Neuronal stem cell (in vitro differentiated cells): ENCODE results near the gene SLX4IP.

Experiments used
- DNase-seq: peaks from one replicate; pipeline ENCODE4 v3.0.0-alpha.2; 2013; ENCODE audit warnings: low spot score
- H2AFZ ChIP-seq: one replicate; pipeline ENCODE4 v1.6.1; 2013; ENCODE audit warnings: mild to moderate bottlenecking, low read length, inconsistent platforms
- H2AK5ac ChIP-seq: 2 replicates; pipeline ENCODE4 v1.6.1; 2013; ENCODE audit warnings: low read depth, mild to moderate bottlenecking, inconsistent platforms, low read length, moderate library complexity, mixed read lengths
- H2BK120ac ChIP-seq: 2 replicates; pipeline ENCODE4 v1.6.1; 2013; ENCODE audit warnings: low read depth, mild to moderate bottlenecking, inconsistent platforms, low read length, moderate library complexity, mixed read lengths
- H2BK12ac ChIP-seq: one replicate; pipeline ENCODE4 v1.6.1; 2013; ENCODE audit warnings: low read length, inconsistent platforms
- H2BK15ac ChIP-seq: 2 replicates; pipeline ENCODE4 v1.6.1; 2013; ENCODE audit warnings: mild to moderate bottlenecking, low read length, inconsistent platforms, mixed read lengths
- H2BK5ac ChIP-seq: one replicate; pipeline ENCODE4 v1.6.1; 2013; ENCODE audit warnings: inconsistent platforms, mild to moderate bottlenecking, low read length, moderate library complexity
- H3K14ac ChIP-seq: one replicate; pipeline ENCODE4 v1.6.1; 2013; ENCODE audit warnings: low read length, inconsistent platforms
- H3K18ac ChIP-seq: 2 replicates; pipeline ENCODE4 v1.6.1; 2013; ENCODE audit warnings: low read length, inconsistent platforms
- H3K23ac ChIP-seq: 2 replicates; pipeline ENCODE4 v1.6.1; 2013; ENCODE audit warnings: low read depth, mild to moderate bottlenecking, mixed read lengths, low read length, inconsistent platforms; ENCODE audit not compliant: poor library complexity
- H3K27ac ChIP-seq: replicated peaks from 3 replicates; pipeline ENCODE4 v1.5.1; 2013; ENCODE audit warnings: low read length, inconsistent platforms
- H3K27me3 ChIP-seq, 3 experiments: 2 replicates each; pipeline ENCODE4 v1.6.1; 2013; ENCODE audit warnings: low read length in 3 of 3, mild to moderate bottlenecking in 2 of 3, inconsistent platforms in 1 of 3, low read depth in 1 of 3, mixed read lengths in 1 of 3, moderate library complexity in 1 of 3; ENCODE audit not compliant: control insufficient read depth in 3 of 3, insufficient read depth in 3 of 3
- H3K36me3 ChIP-seq, 2 donors: replicated peaks in 1 of 2; 2 replicates each; pipeline ENCODE4 v1.6.1; 2013; ENCODE audit warnings: low read length in 2 of 2; ENCODE audit not compliant: control insufficient read depth in 2 of 2, insufficient read depth in 2 of 2
- H3K4ac ChIP-seq: 2 replicates; pipeline ENCODE4 v1.6.1; 2013; ENCODE audit warnings: inconsistent platforms, mild to moderate bottlenecking, low read length, moderate library complexity
- H3K4me1 ChIP-seq, 2 donors: 1 replicate in 1 of 2; 2 replicates in 1 of 2; pipeline ENCODE4 v1.6.1; 2013; ENCODE audit warnings: low read length in 2 of 2, low read depth in 1 of 2; ENCODE audit not compliant: control insufficient read depth in 2 of 2, insufficient read depth in 1 of 2
- H3K4me2 ChIP-seq: one replicate; pipeline ENCODE4 v1.6.1; 2013; ENCODE audit warnings: mild to moderate bottlenecking, low read length, inconsistent platforms; ENCODE audit not compliant: insufficient read depth, poor library complexity, severe bottlenecking
- H3K4me3 ChIP-seq, 2 donors: 2 replicates each; pipeline ENCODE4 v1.5.1; 2013; ENCODE audit warnings: low read length in 2 of 2, mild to moderate bottlenecking in 2 of 2, inconsistent platforms in 1 of 2, moderate library complexity in 1 of 2
- H3K79me1 ChIP-seq: one replicate; pipeline ENCODE4 v1.6.1; 2013; ENCODE audit warnings: low read depth, mild to moderate bottlenecking, inconsistent platforms, low read length, moderate library complexity
- H3K9ac ChIP-seq: one replicate; pipeline ENCODE4 v1.6.1; 2013; ENCODE audit warnings: mild to moderate bottlenecking, low read depth, low read length, inconsistent platforms; ENCODE audit not compliant: poor library complexity
- H3K9me3 ChIP-seq, 2 donors: replicated peaks in 1 of 2; 2 replicates each; pipeline versions ENCODE3 to v1.6.1; 2013; ENCODE audit warnings: low read length in 2 of 2, mild to moderate bottlenecking in 2 of 2, inconsistent platforms in 1 of 2, low read depth in 1 of 2, mixed read lengths in 1 of 2, moderate library complexity in 1 of 2; ENCODE audit not compliant: control insufficient read depth in 2 of 2, insufficient read depth in 1 of 2
- H4K8ac ChIP-seq: one replicate; pipeline ENCODE4 v1.6.1; 2013; ENCODE audit warnings: low read depth, mild to moderate bottlenecking, inconsistent platforms, low read length, moderate library complexity
- H4K91ac ChIP-seq: one replicate; pipeline ENCODE4 v1.6.1; 2013; ENCODE audit warnings: low read length, low read depth, mild to moderate bottlenecking, inconsistent platforms; ENCODE audit not compliant: poor library complexity
- WGBS, 2 donors: extraction: QIAGEN DNeasy Blood & Tissue Kit; methylation state at CpG; one replicate each; pipeline ENCODE4 v1.1.7; 2013; ENCODE audit warnings: missing lambda C conversion rate in 2 of 2, mixed read lengths in 1 of 2; ENCODE audit not compliant: insufficient read length in 2 of 2, insufficient replicate concordance in 1 of 2; ENCODE audit errors: extremely low coverage in 2 of 2; 5-methylcytosine and 5-hydroxymethylcytosine counted together

SLX4IP gene

DNA sequence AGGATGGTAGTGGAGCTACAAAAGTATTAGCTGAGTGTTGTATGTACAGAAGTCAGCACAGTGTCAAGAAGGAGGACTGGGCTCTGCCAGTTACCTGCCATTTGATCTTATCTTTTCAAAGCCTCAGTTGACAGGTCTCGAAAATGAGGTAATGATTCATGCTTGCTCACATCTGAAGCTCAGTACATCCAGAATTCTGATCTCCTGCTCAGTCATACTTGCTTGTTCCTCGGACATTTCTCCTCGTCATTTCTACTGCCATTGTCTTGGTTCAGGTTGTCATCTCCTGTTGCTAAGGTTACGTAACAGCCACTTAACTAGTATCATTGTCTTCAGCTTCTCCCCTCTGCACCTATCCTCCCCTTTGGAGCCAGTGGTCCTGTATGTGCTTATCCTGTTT, 89.5 kb downstream of the SLX4IP start:
- H3K23ac ChIP-seq = no peak overlapping the region

DNA sequence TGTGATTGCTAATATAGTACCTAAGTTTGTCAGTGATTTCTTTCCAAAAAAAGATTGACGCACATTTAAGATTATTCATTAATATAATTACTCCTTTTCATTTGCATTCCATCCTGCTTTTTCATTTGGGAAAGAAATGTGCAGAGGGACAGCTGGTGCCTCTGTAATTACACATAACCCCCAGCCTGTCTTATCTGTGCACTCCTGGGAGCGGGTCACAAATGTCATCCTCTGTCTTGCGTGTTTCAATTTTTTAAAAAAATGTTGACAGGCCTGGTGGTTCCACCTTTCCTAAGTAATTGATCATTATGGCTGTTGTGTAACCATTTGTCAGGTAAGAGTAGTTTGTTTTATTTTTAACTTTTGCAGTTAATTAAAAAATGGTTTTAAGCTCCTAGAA, 92.7 kb downstream of the SLX4IP start:
- Histone ChIP-seq H3K4me3 (no peak overlapping the region), H2BK15ac (no peak overlapping the region), H2AFZ (no peak overlapping the region), H3K18ac (no peak overlapping the region), H2BK5ac (no peak overlapping the region), H3K27ac (no peak overlapping the region), H2AK5ac (no peak overlapping the region), H4K91ac (no peak overlapping the region), H3K14ac (no peak overlapping the region), H3K4me1 (peaks cover 5 to 11% of the 10 kb centered on the region in 2 donors), H3K9me3 (peaks cover 0 to 9% of the 10 kb centered on the region in 2 donors), H3K23ac (no peak overlapping the region), H3K4ac (no peak overlapping the region), H3K79me1 (no peaks in the 10 kb centered on the region), H3K36me3 (no peaks in the 10 kb centered on the region), H4K8ac (no peak overlapping the region), H3K9ac (no peak overlapping the region), H3K27me3 (no peaks in the 10 kb centered on the region), H3K4me2 (no peak overlapping the region), H2BK12ac (no peak overlapping the region), H2BK120ac (no peak overlapping the region)
- DNase-seq = no peak
- no CpG with 5 or more reads among the region's 3 CpGs for WGBS, 2 donors

More for the DNA sequence above, 89.5 kb downstream of the SLX4IP start:
- no peak overlapping the region for H3K9ac ChIP-seq
- DNase-seq = no peak
- H3K36me3 ChIP-seq = no peaks in the 10 kb centered on the region
- H2AFZ ChIP-seq = no peak overlapping the region
- H3K27me3 ChIP-seq = no peaks in the 10 kb centered on the region
- no peak overlapping the region for H2BK120ac ChIP-seq
- WGBS, 2 donors = no CpG with 5 or more reads among the region's 4 CpGs
- no peaks in the 10 kb centered on the region for H3K79me1 ChIP-seq
- no peak overlapping the region for H2BK12ac ChIP-seq
- H2BK15ac ChIP-seq = no peak overlapping the region
- no peak overlapping the region for H3K27ac ChIP-seq
- no peak overlapping the region for H3K18ac ChIP-seq
- H2AK5ac ChIP-seq = no peak overlapping the region
- no peak overlapping the region for H4K8ac ChIP-seq
- H3K14ac ChIP-seq = no peak overlapping the region
- peaks cover 22 to 24% of the 10 kb centered on the region in 2 donors for H3K4me1 ChIP-seq
- H4K91ac ChIP-seq = no peak overlapping the region
- H3K4me2 ChIP-seq = no peak overlapping the region
- no peak overlapping the region for H3K4ac ChIP-seq
- peaks cover 0 to 16% of the 10 kb centered on the region in 2 donors for H3K9me3 ChIP-seq
- H3K4me3 ChIP-seq = no peak overlapping the region
- H2BK5ac ChIP-seq = no peak overlapping the region

DNA sequence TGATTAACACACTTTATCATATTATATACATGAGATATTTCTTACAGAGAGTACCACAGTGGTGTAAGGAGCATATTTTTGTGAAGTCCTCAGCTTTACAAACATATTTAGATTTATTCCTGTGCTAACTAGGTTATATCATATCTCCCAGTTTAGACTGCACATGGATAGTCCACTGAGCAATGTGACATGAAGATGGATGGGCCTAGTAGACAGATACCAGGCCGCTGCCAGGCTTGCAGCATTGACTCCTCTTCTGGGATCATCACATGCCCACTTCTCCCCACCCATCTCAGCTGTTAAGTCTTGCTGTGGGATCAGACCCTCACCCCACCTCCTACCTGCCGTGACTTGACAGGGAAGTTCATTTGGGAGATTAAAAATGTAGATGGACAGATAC, 95.8 kb downstream of the SLX4IP start:
- WGBS, 2 donors = no CpG with 5 or more reads among the region's 2 CpGs
- no peak overlapping the region for H2AK5ac ChIP-seq
- no peak overlapping the region for H3K23ac ChIP-seq
- H3K27me3 ChIP-seq = no peaks in the 10 kb centered on the region
- no peak for DNase-seq
- H3K14ac ChIP-seq = no peak overlapping the region
- no peaks in the 10 kb centered on the region for H3K9me3 ChIP-seq
- no peak overlapping the region for H2BK120ac ChIP-seq
- H3K18ac ChIP-seq = no peak overlapping the region
- H3K36me3 ChIP-seq = no peaks in the 10 kb centered on the region
- H3K9ac ChIP-seq = no peak overlapping the region
- no peak overlapping the region for H3K4me3 ChIP-seq
- H3K79me1 ChIP-seq = no peaks in the 10 kb centered on the region
- no peak overlapping the region for H2AFZ ChIP-seq
- no peaks in the 10 kb centered on the region for H3K4me1 ChIP-seq
- no peak overlapping the region for H3K4ac ChIP-seq
- H4K91ac ChIP-seq = no peak overlapping the region
- H2BK5ac ChIP-seq = no peak overlapping the region
- H3K4me2 ChIP-seq = no peak overlapping the region
- H4K8ac ChIP-seq = no peak overlapping the region
- H3K27ac ChIP-seq = no peak overlapping the region
- no peak overlapping the region for H2BK12ac ChIP-seq
- H2BK15ac ChIP-seq = no peak overlapping the region

DNA sequence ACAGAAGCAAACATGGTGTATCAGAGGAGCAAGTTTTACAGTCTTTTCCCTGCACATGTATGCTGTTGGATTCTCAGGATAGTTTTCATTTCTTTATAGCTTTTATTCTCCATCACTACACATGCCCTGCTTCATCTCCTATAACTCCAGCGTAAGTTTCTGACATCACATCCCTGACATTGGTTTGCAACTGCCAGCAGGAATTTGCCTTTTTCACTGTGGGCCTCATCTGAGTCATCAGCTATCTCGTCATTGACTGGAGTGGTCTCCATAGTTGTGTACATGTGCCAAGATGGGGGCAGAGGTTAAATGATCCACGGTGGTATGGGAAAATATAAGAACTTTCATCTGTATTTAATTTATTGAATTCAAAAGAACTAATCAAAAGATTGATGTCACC, 96.7 kb downstream of the SLX4IP start:
- no peak overlapping the region for H3K27ac ChIP-seq
- no peak overlapping the region for H2BK15ac ChIP-seq
- no peak overlapping the region for H2BK12ac ChIP-seq
- no peak overlapping the region for H3K9ac ChIP-seq
- H3K79me1 ChIP-seq = no peaks in the 10 kb centered on the region
- H4K91ac ChIP-seq = no peak overlapping the region
- H2AK5ac ChIP-seq = no peak overlapping the region
- H3K4me1 ChIP-seq = no peaks in the 10 kb centered on the region
- no peaks in the 10 kb centered on the region for H3K9me3 ChIP-seq
- H2AFZ ChIP-seq = no peak overlapping the region
- no CpG with 5 or more reads among the region's 3 CpGs for WGBS, 2 donors
- H3K4me3 ChIP-seq = no peak overlapping the region
- no peaks in the 10 kb centered on the region for H3K27me3 ChIP-seq
- H3K4ac ChIP-seq = no peak overlapping the region
- H3K4me2 ChIP-seq = no peak overlapping the region
- H3K14ac ChIP-seq = no peak overlapping the region
- H2BK120ac ChIP-seq = no peak overlapping the region
- no peak overlapping the region for H3K18ac ChIP-seq
- no peaks in the 10 kb centered on the region for H3K36me3 ChIP-seq
- H4K8ac ChIP-seq = no peak overlapping the region
- H3K23ac ChIP-seq = no peak overlapping the region
- no peak overlapping the region for H2BK5ac ChIP-seq
- no peak for DNase-seq
